Mononuclear cell (primary cell): ENCODE results near the gene NBPF12. TPM values are rescaled to one million over a fixed set of nuclear protein-coding genes. Genes with fewer than 3 reads are reported as not detected.
"Not testable (repeated sequence)": the region's sequence is repeated elsewhere in the genome, so short reads cannot be mapped to it uniquely, and the experiment has no call there.

Experiments used
- H3K27me3 ChIP-seq: 2 replicates; pipeline ENCODE4 v1.6.0; 2011; ENCODE audit warnings: low read length, control low read depth; ENCODE audit not compliant: insufficient read depth
- H3K4me1 ChIP-seq: 2 replicates; pipeline ENCODE4 v1.5.1; 2011; ENCODE audit warnings: mild to moderate bottlenecking, low read length, control low read depth; ENCODE audit not compliant: insufficient read depth
- H3K4me3 ChIP-seq: 2 replicates; pipeline ENCODE4 v1.5.1; 2011; ENCODE audit warnings: mild to moderate bottlenecking, low read length, moderate library complexity
- H3K9me3 ChIP-seq: 2 replicates; pipeline ENCODE4 v1.5.1; 2011; ENCODE audit warnings: low read depth, mild to moderate bottlenecking, control low read depth, low read length
- total RNA-seq: library from RNA; depleted of rRNA; stranded (reverse); fragments of >200 nt; gene quantifications from one replicate; pipeline ENCODE4 v1.2.3, GENCODE V29; 2012

The NBPF12 gene
- total RNA-seq, 1 donor, result 21.5 TPM

GRCh38 chr1:146940293-146940692 lies 2.2 kb downstream of the NBPF12 start:
- H3K4me3 ChIP-seq, H3K27me3 ChIP-seq, H3K4me1 ChIP-seq, H3K9me3 ChIP-seq: not testable (repeated sequence)

- not testable (repeated sequence) for H3K9me3 ChIP-seq, H3K27me3 ChIP-seq, H3K4me1 ChIP-seq, H3K4me3 ChIP-seq
These were observed 5.3 kb downstream of the NBPF12 start for GRCh38 chr1:146943342-146943886.

GRCh38 chr1:146948127-146948526 lies 10.0 kb downstream of the NBPF12 start:
- not testable (repeated sequence) for H3K4me3 ChIP-seq, H3K4me1 ChIP-seq, H3K27me3 ChIP-seq, H3K9me3 ChIP-seq

- H3K4me1 ChIP-seq, H3K4me3 ChIP-seq, H3K27me3 ChIP-seq, H3K9me3 ChIP-seq: not testable (repeated sequence)
These were observed 26.2 kb downstream of the NBPF12 start for GRCh38 chr1:146964340-146964739.

- H3K9me3 ChIP-seq, H3K27me3 ChIP-seq, H3K4me3 ChIP-seq, H3K4me1 ChIP-seq: not testable (repeated sequence)
These were observed 28.2 kb downstream of the NBPF12 start for GRCh38 chr1:146966351-146966750.

- not testable (repeated sequence) for H3K4me1 ChIP-seq, H3K27me3 ChIP-seq, H3K4me3 ChIP-seq, H3K9me3 ChIP-seq
These were observed 32.5 kb downstream of the NBPF12 start for GRCh38 chr1:146970656-146971055.

- H3K27me3 ChIP-seq, H3K9me3 ChIP-seq, H3K4me1 ChIP-seq, H3K4me3 ChIP-seq: not testable (repeated sequence)
These were observed 34.6 kb downstream of the NBPF12 start for GRCh38 chr1:146972681-146973080.

GRCh38 chr1:146985855-146986254 lies 47.7 kb downstream of the NBPF12 start:
- not testable (repeated sequence) for H3K4me1 ChIP-seq, H3K9me3 ChIP-seq, H3K4me3 ChIP-seq, H3K27me3 ChIP-seq

- H3K9me3 ChIP-seq, H3K4me1 ChIP-seq, H3K27me3 ChIP-seq, H3K4me3 ChIP-seq: not testable (repeated sequence)
These were observed 48.3 kb downstream of the NBPF12 start for GRCh38 chr1:146986450-146986849.

GRCh38 chr1:146987502-146987901 lies 49.4 kb downstream of the NBPF12 start:
- not testable (repeated sequence) for H3K27me3 ChIP-seq, H3K4me1 ChIP-seq, H3K4me3 ChIP-seq, H3K9me3 ChIP-seq

- not testable (repeated sequence) for H3K4me3 ChIP-seq, H3K9me3 ChIP-seq, H3K4me1 ChIP-seq, H3K27me3 ChIP-seq
These were observed 51.3 kb downstream of the NBPF12 start for GRCh38 chr1:146989455-146989854.

GRCh38 chr1:147008495-147008894 lies 70.4 kb downstream of the NBPF12 start:
- H3K27me3 ChIP-seq, H3K9me3 ChIP-seq, H3K4me3 ChIP-seq, H3K4me1 ChIP-seq: not testable (repeated sequence)

- H3K4me1 ChIP-seq, H3K27me3 ChIP-seq, H3K9me3 ChIP-seq, H3K4me3 ChIP-seq: not testable (repeated sequence)
These were observed 88.9 kb downstream of the NBPF12 start for GRCh38 chr1:147026975-147027374.

GRCh38 chr1:147030066-147030653 lies 92.0 kb downstream of the NBPF12 start:
- not testable (repeated sequence) for H3K4me1 ChIP-seq, H3K27me3 ChIP-seq, H3K4me3 ChIP-seq, H3K9me3 ChIP-seq

- no peaks in the 10 kb centered on the region for H3K9me3 ChIP-seq
- no peak overlapping the region for H3K4me3 ChIP-seq
- no peaks in the 10 kb centered on the region for H3K4me1 ChIP-seq
- no peaks in the 10 kb centered on the region for H3K27me3 ChIP-seq
These were observed 101.8 kb downstream of the NBPF12 start for GRCh38 chr1:147039916-147040315.

- not testable (repeated sequence) for H3K27me3 ChIP-seq, H3K4me3 ChIP-seq, H3K9me3 ChIP-seq, H3K4me1 ChIP-seq
These were observed 104.8 kb downstream of the NBPF12 start for GRCh38 chr1:147042891-147043290.

- not testable (repeated sequence) for H3K4me3 ChIP-seq, H3K4me1 ChIP-seq, H3K9me3 ChIP-seq, H3K27me3 ChIP-seq
These were observed 106.4 kb downstream of the NBPF12 start for GRCh38 chr1:147044511-147044910.
